K562 (cell line): ENCODE measurements around the gene AKIRIN1. TPM values are rescaled to one million over a fixed set of nuclear protein-coding genes. Genes with fewer than 3 reads are reported as not detected.
A peak's percentile ranks its signal among the peaks of the same experiment; 100 is the strongest.

Experiments
- ATAC-seq: fragments of 200-7000 bp; cut with Tn5 transposase; 3 replicates; pipeline ENCODE4 v1.9.1; 2020; ENCODE audit warnings: moderate library complexity
- BruUV-seq: library from RNA; stranded (reverse); fragments of 400-500 nt; replicated peaks from 2 replicates; lab custom pipeline; 2021; lab: Mats Ljungman, UMichigan
- CTCF ChIA-PET: fragments of 300-600 bp; formaldehyde crosslinking; extraction: SDS; loops from one replicate; lab custom pipeline; 2021; ENCODE audit warnings: low intra/inter-chr PET ratio; lab: Yijun Ruan, JAX
- POLR2A ChIA-PET: fragments of 300-600, 350-650 bp; sonication (Branson Sonifier 250); formaldehyde crosslinking; extraction: SDS; loops from one replicate; lab custom pipeline; 2021; ENCODE audit warnings: antibody characterized with exemption, inconsistent platforms; lab: Yijun Ruan, JAX
- DNase-seq, 4 experiments: peaks; one replicate each; pipeline versions ENCODE4 v3.0.0 to v3.0.0-alpha.2; 2011 to 2018; ENCODE audit warnings: low spot score in 3 of 4, mixed read lengths in 3 of 4; ENCODE audit errors: extremely low read depth in 1 of 4
- FAIRE-seq: peaks from 2 replicates; lab custom pipeline; 2011; peaks lifted over from hg19 to GRCh38; lab: Jason Lieb, UNC
- H2AFZ ChIP-seq: 2 replicates; pipeline ENCODE4 v1.6.0; 2011; ENCODE audit warnings: low read depth, low read length, control low read depth, inconsistent platforms
- H3K27ac ChIP-seq: fragments of 200-600 bp; 3 replicates; pipeline ENCODE4 v1.8.0; 2011; ENCODE audit warnings: low read depth, mild to moderate bottlenecking, control low read depth, inconsistent platforms, low read length, moderate library complexity, mixed read lengths; ENCODE audit errors: extremely low read depth
- H3K27me3 ChIP-seq, 2 experiments: fragments of 300-600 bp in 1 of 2; 2 replicates in 1 of 2; 3 replicates in 1 of 2; pipeline versions ENCODE4 v1.6.0 to v1.8.0; 2011; ENCODE audit warnings: inconsistent platforms in 2 of 2, low read length in 2 of 2, mild to moderate bottlenecking in 1 of 2, mixed read lengths in 1 of 2, moderate library complexity in 1 of 2; ENCODE audit not compliant: control insufficient read depth in 2 of 2, insufficient read depth in 2 of 2
- H3K36me3 ChIP-seq: fragments of 300-600 bp; 3 replicates; pipeline ENCODE4 v1.8.0; 2011; ENCODE audit warnings: mild to moderate bottlenecking, low read length, inconsistent platforms; ENCODE audit not compliant: control insufficient read depth, insufficient read depth
- H3K4me1 ChIP-seq, 2 experiments: fragments of 200-600 bp in 1 of 2; replicated peaks in 1 of 2; 2 replicates in 1 of 2; 3 replicates in 1 of 2; pipeline versions ENCODE4 v1.5.1 to v1.8.0; 2011; ENCODE audit warnings: inconsistent platforms in 2 of 2, low read length in 2 of 2, mild to moderate bottlenecking in 1 of 2, mixed read lengths in 1 of 2, moderate library complexity in 1 of 2; ENCODE audit not compliant: control insufficient read depth in 2 of 2, insufficient read depth in 2 of 2
- H3K4me2 ChIP-seq: 2 replicates; pipeline ENCODE4 v1.6.1; 2011; ENCODE audit warnings: low read length, control low read depth, inconsistent platforms, mixed read lengths; ENCODE audit not compliant: insufficient read depth
- H3K4me3 ChIP-seq: fragments of 200-600 bp; sonication (generic), shearing (Covaris generic); 2 replicates; pipeline ENCODE4 v1.5.1; 2016; ENCODE audit warnings: control low read depth, inconsistent platforms
- H3K79me2 ChIP-seq: fragments of 200-600 bp; 3 replicates; pipeline ENCODE4 v1.8.0; 2011; ENCODE audit warnings: low read length, inconsistent platforms; ENCODE audit not compliant: control insufficient read depth, insufficient read depth
- H3K9ac ChIP-seq, 2 experiments: 2 replicates each; pipeline versions ENCODE4 v1.6.0 to v1.6.1; 2011; ENCODE audit warnings: low read depth in 2 of 2, low read length in 2 of 2, control low read depth in 1 of 2, inconsistent platforms in 1 of 2, mild to moderate bottlenecking in 1 of 2, mixed read lengths in 1 of 2; ENCODE audit not compliant: insufficient read depth in 1 of 2
- H3K9me1 ChIP-seq: one replicate; pipeline ENCODE4 v1.6.0; 2011; ENCODE audit warnings: inconsistent platforms, mild to moderate bottlenecking, low read length, moderate library complexity; ENCODE audit not compliant: control insufficient read depth, insufficient read depth
- H3K9me3 ChIP-seq: replicated peaks from 2 replicates; pipeline ENCODE4 v1.5.1; 2011; ENCODE audit warnings: low read depth, low read length, inconsistent platforms; ENCODE audit not compliant: control insufficient read depth, insufficient read depth
- H4K20me1 ChIP-seq: replicated peaks from 2 replicates; pipeline ENCODE4 v1.6.1; 2011; ENCODE audit warnings: low read length, inconsistent platforms, mixed read lengths; ENCODE audit not compliant: control insufficient read depth, insufficient read depth
- ATF7 ChIP-seq: fragments of 450-650 bp; IDR thresholded peaks from 2 replicates; pipeline ENCODE4 v1.7.1; 2014; ENCODE audit warnings: mild to moderate bottlenecking, moderate library complexity
- GTF2E2 ChIP-seq: fragments of 200-800 bp; sonication (Bioruptor generic); IDR thresholded peaks from 2 replicates; pipeline ENCODE4 v1.6.1; 2016; ENCODE audit warnings: missing genetic modification characterization, missing compliant biosample characterization
- MED1 ChIP-seq: sonication (generic); formaldehyde crosslinking; IDR thresholded peaks from 2 replicates; pipeline ENCODE4 v1.8.1; 2023; ENCODE audit warnings: missing genetic modification reagents, borderline replicate concordance
- STAT5A ChIP-seq: IDR thresholded peaks from 2 replicates; pipeline ENCODE4 v1.6.1; 2012; ENCODE audit warnings: low read length, inconsistent platforms, borderline replicate concordance
- TARDBP ChIP-seq: fragments of 450-650 bp; IDR thresholded peaks from 2 replicates; pipeline ENCODE4 v1.6.1; 2016
- ZNF232 ChIP-seq: sonication (generic); formaldehyde crosslinking; IDR thresholded peaks from 2 replicates; pipeline ENCODE4 v1.8.0; 2022; ENCODE audit warnings: mild to moderate bottlenecking, missing genetic modification reagents
- ZNF316 ChIP-seq: fragments of 450-650 bp; IDR thresholded peaks from 2 replicates; pipeline ENCODE4 v1.6.1; 2016
- WGBS: fragments of 100-300 bp; shearing (Covaris generic); methylation state at CpG from one replicate; pipeline ENCODE4 v1.1.6; 2016; ENCODE audit warnings: low coverage, mixed read lengths; ENCODE audit not compliant: insufficient coverage; ENCODE audit errors: missing lambda C conversion rate; 5-methylcytosine and 5-hydroxymethylcytosine counted together
- in situ Hi-C: fragments of 300-500 bp; cut with MboI; formaldehyde crosslinking; loops from 4 replicates; pipeline ENCODE4 v1.15.0; 2018; ENCODE audit warnings: inconsistent platforms, mixed read lengths
- intact Hi-C: fragments of 100-400 bp; cut with micrococcal nuclease; formaldehyde crosslinking; loops from 2 replicates; pipeline ENCODE4 v1.14.2; 2022
- polyA plus RNA-seq, 8 experiments: library from polyadenylated mRNA; depleted of rRNA in 4 of 8; stranded (reverse) in 5 of 8; unstranded in 3 of 8; fragments of >200 nt; fragmentation: Nextera tagmentation in 2 of 8; fragmentation: Illumina TruSeq in 1 of 8; extraction: Ambion mirVana in 2 of 8; extraction: Trizol in 1 of 8; gene quantifications; 2 replicates each; pipeline versions ENCODE4 v1.2.1 to v1.2.3, GENCODE V29; 2011 to 2014; ENCODE audit warnings: inconsistent platforms in 1 of 8, missing spikeins in 1 of 8
- total RNA-seq, 7 experiments: library from RNA; depleted of rRNA in 6 of 7; stranded (reverse); fragments of >200 nt in 6 of 7; fragmentation: Illumina TruSeq in 2 of 7; extraction: Trizol in 2 of 7; gene quantifications; 2 replicates each; pipeline versions ENCODE4 v1.2.1 to v1.2.3, GENCODE V29; 2011 to 2021; ENCODE audit warnings: low replicate concordance in 1 of 7
- TF ChIP-seq, protein P1 (sequence below): fragments of 450-650 bp; IDR thresholded peaks from 2 replicates; pipeline ENCODE4 v1.6.1; 2016; ENCODE audit warnings: mild to moderate bottlenecking, moderate library complexity
- TF ChIP-seq, protein P2 (sequence below): IDR thresholded peaks from 2 replicates; pipeline ENCODE4 v1.6.1; 2012; ENCODE audit warnings: low read depth, low read length, improper control_type of control experiment, borderline replicate concordance

The AKIRIN1 gene
- total and polyA plus RNA-seq, 9 of the 15 experiments (the other 6 are each of a cell fraction or from before 2014, with no cell fraction given) = 11.5 to 139 (median 83.4) TPM

DNA sequence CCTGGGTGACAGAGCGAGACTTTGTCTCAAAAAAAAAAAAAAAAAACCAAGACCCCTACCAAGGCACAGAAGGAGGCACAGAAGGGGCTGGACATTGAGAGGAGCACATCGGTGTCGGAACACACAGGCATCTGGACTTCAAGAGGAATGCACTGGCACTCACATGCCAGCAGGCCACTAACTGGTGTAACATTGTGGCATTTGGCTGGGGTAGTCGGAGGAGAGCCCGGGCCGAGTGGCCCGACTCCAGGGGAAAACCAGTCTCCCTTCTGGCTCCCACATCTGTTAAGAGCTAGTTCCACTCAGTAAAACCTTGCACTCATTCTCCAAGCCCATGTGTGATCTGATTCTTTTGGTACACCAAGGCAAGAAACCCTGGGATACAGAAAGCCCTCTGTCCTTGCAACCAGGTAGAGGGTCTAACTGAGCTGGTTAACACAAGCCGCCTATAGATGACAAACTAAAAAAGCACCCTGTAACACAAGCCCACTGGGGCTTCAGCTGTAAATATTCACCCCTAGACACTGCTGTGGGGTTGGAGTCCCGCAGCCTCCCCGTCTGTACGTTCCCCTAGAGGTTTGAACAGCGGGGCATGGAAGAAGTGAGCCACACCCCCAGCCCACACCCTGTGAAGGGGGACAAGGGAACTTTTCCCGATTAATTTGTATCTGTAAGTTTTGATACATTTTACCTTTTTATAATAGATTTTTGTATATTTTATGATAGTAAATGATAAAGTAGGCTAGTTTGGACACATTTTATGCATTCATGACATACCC is 17.2 kb upstream of the AKIRIN1 start:
- Histone ChIP-seq H4K20me1 (no peaks in the 10 kb centered on the region), H3K9ac (peak overlapping the region in 1 of 2 experiments; percentile 50; a peak in 1 of 4 replicates), H2AFZ (peak overlapping the region; percentile 28), H3K9me3 (peaks cover 9% of the 10 kb centered on the region), H3K4me2 (no peak overlapping the region), H3K27me3 (no peaks in the 10 kb centered on the region), H3K79me2 (no peaks in the 10 kb centered on the region), H3K36me3 (no peaks in the 10 kb centered on the region), H3K9me1 (no peaks in the 10 kb centered on the region), H3K4me3 (no peak overlapping the region), H3K4me1 (peaks cover 7 to 10% of the 10 kb centered on the region in 2 experiments; a peak in 4 of 5 replicates), H3K27ac (no peak overlapping the region)
- intact Hi-C loops (no loop called here), in situ Hi-C loops (no loop called here)
- 66% methylated on average over 12 of the region's 13 CpGs for WGBS
- BruUV-seq = no TSS peak
- ChIA-PET POLR2A (interaction anchor here (0.6 kb wide), 3 partner anchors 10 to 244 kb away, joined by 3 to 4 read pairs (median 3); no protein-coding TSS in a partner anchor), CTCF (no interaction called here)
- DNase-seq (no peak), ATAC-seq (peak; percentile 72), FAIRE-seq (no peak)
- TF ChIP-seq, protein P1, sequence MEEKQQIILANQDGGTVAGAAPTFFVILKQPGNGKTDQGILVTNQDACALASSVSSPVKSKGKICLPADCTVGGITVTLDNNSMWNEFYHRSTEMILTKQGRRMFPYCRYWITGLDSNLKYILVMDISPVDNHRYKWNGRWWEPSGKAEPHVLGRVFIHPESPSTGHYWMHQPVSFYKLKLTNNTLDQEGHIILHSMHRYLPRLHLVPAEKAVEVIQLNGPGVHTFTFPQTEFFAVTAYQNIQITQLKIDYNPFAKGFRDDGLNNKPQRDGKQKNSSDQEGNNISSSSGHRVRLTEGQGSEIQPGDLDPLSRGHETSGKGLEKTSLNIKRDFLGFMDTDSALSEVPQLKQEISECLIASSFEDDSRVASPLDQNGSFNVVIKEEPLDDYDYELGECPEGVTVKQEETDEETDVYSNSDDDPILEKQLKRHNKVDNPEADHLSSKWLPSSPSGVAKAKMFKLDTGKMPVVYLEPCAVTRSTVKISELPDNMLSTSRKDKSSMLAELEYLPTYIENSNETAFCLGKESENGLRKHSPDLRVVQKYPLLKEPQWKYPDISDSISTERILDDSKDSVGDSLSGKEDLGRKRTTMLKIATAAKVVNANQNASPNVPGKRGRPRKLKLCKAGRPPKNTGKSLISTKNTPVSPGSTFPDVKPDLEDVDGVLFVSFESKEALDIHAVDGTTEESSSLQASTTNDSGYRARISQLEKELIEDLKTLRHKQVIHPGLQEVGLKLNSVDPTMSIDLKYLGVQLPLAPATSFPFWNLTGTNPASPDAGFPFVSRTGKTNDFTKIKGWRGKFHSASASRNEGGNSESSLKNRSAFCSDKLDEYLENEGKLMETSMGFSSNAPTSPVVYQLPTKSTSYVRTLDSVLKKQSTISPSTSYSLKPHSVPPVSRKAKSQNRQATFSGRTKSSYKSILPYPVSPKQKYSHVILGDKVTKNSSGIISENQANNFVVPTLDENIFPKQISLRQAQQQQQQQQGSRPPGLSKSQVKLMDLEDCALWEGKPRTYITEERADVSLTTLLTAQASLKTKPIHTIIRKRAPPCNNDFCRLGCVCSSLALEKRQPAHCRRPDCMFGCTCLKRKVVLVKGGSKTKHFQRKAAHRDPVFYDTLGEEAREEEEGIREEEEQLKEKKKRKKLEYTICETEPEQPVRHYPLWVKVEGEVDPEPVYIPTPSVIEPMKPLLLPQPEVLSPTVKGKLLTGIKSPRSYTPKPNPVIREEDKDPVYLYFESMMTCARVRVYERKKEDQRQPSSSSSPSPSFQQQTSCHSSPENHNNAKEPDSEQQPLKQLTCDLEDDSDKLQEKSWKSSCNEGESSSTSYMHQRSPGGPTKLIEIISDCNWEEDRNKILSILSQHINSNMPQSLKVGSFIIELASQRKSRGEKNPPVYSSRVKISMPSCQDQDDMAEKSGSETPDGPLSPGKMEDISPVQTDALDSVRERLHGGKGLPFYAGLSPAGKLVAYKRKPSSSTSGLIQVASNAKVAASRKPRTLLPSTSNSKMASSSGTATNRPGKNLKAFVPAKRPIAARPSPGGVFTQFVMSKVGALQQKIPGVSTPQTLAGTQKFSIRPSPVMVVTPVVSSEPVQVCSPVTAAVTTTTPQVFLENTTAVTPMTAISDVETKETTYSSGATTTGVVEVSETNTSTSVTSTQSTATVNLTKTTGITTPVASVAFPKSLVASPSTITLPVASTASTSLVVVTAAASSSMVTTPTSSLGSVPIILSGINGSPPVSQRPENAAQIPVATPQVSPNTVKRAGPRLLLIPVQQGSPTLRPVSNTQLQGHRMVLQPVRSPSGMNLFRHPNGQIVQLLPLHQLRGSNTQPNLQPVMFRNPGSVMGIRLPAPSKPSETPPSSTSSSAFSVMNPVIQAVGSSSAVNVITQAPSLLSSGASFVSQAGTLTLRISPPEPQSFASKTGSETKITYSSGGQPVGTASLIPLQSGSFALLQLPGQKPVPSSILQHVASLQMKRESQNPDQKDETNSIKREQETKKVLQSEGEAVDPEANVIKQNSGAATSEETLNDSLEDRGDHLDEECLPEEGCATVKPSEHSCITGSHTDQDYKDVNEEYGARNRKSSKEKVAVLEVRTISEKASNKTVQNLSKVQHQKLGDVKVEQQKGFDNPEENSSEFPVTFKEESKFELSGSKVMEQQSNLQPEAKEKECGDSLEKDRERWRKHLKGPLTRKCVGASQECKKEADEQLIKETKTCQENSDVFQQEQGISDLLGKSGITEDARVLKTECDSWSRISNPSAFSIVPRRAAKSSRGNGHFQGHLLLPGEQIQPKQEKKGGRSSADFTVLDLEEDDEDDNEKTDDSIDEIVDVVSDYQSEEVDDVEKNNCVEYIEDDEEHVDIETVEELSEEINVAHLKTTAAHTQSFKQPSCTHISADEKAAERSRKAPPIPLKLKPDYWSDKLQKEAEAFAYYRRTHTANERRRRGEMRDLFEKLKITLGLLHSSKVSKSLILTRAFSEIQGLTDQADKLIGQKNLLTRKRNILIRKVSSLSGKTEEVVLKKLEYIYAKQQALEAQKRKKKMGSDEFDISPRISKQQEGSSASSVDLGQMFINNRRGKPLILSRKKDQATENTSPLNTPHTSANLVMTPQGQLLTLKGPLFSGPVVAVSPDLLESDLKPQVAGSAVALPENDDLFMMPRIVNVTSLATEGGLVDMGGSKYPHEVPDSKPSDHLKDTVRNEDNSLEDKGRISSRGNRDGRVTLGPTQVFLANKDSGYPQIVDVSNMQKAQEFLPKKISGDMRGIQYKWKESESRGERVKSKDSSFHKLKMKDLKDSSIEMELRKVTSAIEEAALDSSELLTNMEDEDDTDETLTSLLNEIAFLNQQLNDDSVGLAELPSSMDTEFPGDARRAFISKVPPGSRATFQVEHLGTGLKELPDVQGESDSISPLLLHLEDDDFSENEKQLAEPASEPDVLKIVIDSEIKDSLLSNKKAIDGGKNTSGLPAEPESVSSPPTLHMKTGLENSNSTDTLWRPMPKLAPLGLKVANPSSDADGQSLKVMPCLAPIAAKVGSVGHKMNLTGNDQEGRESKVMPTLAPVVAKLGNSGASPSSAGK = no peak
- TF ChIP-seq STAT5A (no peak), ZNF232 (CRISPR knock-in tag) (no peak), TARDBP (no peak), ATF7 (no peak), GTF2E2 (tag) (no peak), MED1 (CRISPR knock-in tag) (no peak), ZNF316 (no peak)
- TF ChIP-seq, protein P2, sequence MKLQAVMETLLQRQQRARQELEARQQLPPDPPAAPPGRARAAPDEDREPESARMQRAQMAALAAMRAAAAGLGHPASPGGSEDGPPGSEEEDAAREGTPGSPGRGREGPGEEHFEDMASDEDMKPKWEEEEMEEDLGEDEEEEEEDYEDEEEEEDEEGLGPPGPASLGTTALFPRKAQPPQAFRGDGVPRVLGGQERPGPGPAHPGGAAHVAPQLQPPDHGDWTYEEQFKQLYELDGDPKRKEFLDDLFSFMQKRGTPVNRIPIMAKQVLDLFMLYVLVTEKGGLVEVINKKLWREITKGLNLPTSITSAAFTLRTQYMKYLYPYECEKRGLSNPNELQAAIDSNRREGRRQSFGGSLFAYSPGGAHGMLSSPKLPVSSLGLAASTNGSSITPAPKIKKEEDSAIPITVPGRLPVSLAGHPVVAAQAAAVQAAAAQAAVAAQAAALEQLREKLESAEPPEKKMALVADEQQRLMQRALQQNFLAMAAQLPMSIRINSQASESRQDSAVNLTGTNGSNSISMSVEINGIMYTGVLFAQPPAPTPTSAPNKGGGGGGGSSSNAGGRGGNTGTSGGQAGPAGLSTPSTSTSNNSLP = no peak
